Suprapubic skin (tissue), 3 donors: ENCODE data around the gene BAIAP2.

Experiments
- EP300 ChIP-seq: sonication (generic); formaldehyde crosslinking; IDR thresholded peaks from one replicate; pipeline ENCODE4 v1.6.1; 2017; ENCODE audit warnings: antibody characterized with exemption
- POLR2A ChIP-seq, 2 donors: fragments of 450-650 bp; IDR thresholded peaks; one replicate each; pipeline ENCODE4 v1.6.1; 2017; ENCODE audit warnings: antibody characterized with exemption in 2 of 2, mild to moderate bottlenecking in 2 of 2, moderate library complexity in 2 of 2
- TF ChIP-seq, protein P1 (sequence below), 2 donors: fragments of 200-600 bp in 1 of 2; fragments of 450-650 bp in 1 of 2; sonication (generic) in 1 of 2; IDR thresholded peaks; one replicate each; pipeline ENCODE4 v1.5.1; 2016 to 2019; ENCODE audit warnings: antibody characterized with exemption in 2 of 2, mild to moderate bottlenecking in 1 of 2, moderate library complexity in 1 of 2

DNA sequence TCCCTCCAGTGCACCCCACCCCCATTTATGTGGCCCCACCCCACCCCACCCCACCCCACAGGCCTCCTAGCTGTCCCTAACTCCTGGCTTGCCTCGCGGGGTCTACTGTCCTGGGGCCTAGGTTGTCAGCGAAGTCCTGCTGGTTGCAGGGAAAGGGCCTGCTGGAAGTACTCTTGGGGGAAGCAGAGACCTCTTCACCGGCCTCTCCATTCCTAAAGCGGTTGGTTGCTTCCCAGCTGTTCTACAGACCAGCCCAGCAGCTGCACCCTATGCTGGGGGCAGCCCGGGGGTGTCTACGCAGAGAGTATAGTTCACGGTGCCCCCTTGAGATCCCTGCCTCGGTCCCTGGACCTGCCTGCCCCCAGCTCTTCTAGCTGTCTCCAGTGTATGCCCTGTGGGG lies 56.2 kb downstream of the BAIAP2 start:
- TF ChIP-seq, protein P1, sequence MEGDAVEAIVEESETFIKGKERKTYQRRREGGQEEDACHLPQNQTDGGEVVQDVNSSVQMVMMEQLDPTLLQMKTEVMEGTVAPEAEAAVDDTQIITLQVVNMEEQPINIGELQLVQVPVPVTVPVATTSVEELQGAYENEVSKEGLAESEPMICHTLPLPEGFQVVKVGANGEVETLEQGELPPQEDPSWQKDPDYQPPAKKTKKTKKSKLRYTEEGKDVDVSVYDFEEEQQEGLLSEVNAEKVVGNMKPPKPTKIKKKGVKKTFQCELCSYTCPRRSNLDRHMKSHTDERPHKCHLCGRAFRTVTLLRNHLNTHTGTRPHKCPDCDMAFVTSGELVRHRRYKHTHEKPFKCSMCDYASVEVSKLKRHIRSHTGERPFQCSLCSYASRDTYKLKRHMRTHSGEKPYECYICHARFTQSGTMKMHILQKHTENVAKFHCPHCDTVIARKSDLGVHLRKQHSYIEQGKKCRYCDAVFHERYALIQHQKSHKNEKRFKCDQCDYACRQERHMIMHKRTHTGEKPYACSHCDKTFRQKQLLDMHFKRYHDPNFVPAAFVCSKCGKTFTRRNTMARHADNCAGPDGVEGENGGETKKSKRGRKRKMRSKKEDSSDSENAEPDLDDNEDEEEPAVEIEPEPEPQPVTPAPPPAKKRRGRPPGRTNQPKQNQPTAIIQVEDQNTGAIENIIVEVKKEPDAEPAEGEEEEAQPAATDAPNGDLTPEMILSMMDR (IDR thresholded peaks at IDR 0.05): no peak
- TF ChIP-seq POLR2A (IDR thresholded peaks at IDR 0.05) (no peak), EP300 (no peak)
